OCI-LY7 (cell line): Measurements from ENCODE around the gene VTI1A. TPM values are rescaled to one million over a fixed set of nuclear protein-coding genes. Genes with fewer than 3 reads are reported as not detected.

Source experiments
- BruUV-seq: library from RNA; stranded (reverse); fragments of 400-500 nt; replicated peaks from 2 replicates; lab custom pipeline; 2021; lab: Mats Ljungman, UMichigan
- CTCF ChIA-PET: fragments of 300-600 bp; sonication (Branson Sonifier 250); formaldehyde crosslinking; loops from one replicate; lab custom pipeline; 2022; ENCODE audit warnings: antibody characterized with exemption; ENCODE audit not compliant: unreplicated experiment; lab: Charles Lee
- POLR2A ChIA-PET: fragments of 300-600 bp; sonication (Branson Sonifier 250); formaldehyde crosslinking; loops from one replicate; lab custom pipeline; 2022; ENCODE audit warnings: antibody characterized with exemption; lab: Charles Lee
- DNase-seq: peaks from one replicate; pipeline ENCODE4 v3.0.0-alpha.2; 2015; ENCODE audit warnings: low spot score
- H2AFZ ChIP-seq: fragments of 200-600 bp; sonication (generic), shearing (Covaris generic); 2 replicates; pipeline ENCODE4 v1.6.1; 2014; ENCODE audit warnings: mild to moderate bottlenecking, antibody characterized with exemption, low read length, moderate library complexity
- H3K27ac ChIP-seq: fragments of 200-600 bp; sonication (generic); 2 replicates; pipeline ENCODE4 v1.5.1; 2014; ENCODE audit warnings: mixed run types, low read depth, mild to moderate bottlenecking, moderate library complexity, low read length, inconsistent platforms; ENCODE audit not compliant: poor library complexity, severe bottlenecking
- H3K36me3 ChIP-seq: fragments of 200-600 bp; sonication (generic); 2 replicates; pipeline ENCODE4 v1.6.1; 2014; ENCODE audit warnings: mild to moderate bottlenecking, antibody characterized with exemption, low read length, moderate library complexity, mixed read lengths; ENCODE audit not compliant: insufficient read depth
- H3K4me1 ChIP-seq: fragments of 200-600 bp; sonication (generic); 2 replicates; pipeline ENCODE4 v1.5.1; 2014; ENCODE audit warnings: mild to moderate bottlenecking, low read length; ENCODE audit not compliant: insufficient read depth, poor library complexity, severe bottlenecking
- H3K4me2 ChIP-seq: fragments of 200-600 bp; sonication (generic); 2 replicates; pipeline ENCODE4 v1.6.1; 2014; ENCODE audit warnings: mild to moderate bottlenecking, low read length
- H3K4me3 ChIP-seq: fragments of 200-600 bp; sonication (generic); 2 replicates; pipeline ENCODE4 v1.5.1; 2014; ENCODE audit warnings: mild to moderate bottlenecking, low read depth, low read length; ENCODE audit not compliant: poor library complexity, severe bottlenecking
- H3K79me2 ChIP-seq: fragments of 200-600 bp; sonication (generic); 2 replicates; pipeline ENCODE4 v1.6.1; 2016; ENCODE audit warnings: low read depth, mild to moderate bottlenecking, low read length, moderate library complexity, mixed read lengths; ENCODE audit not compliant: insufficient read depth
- H3K9me2 ChIP-seq: fragments of 200-600 bp; sonication (generic); 2 replicates; pipeline ENCODE4 v1.6.1; 2016; ENCODE audit warnings: mild to moderate bottlenecking, low read length, mixed read lengths; ENCODE audit not compliant: insufficient read depth
- H3K9me3 ChIP-seq: fragments of 200-600 bp; sonication (generic); 2 replicates; pipeline ENCODE4 v1.6.1; 2014; ENCODE audit warnings: mild to moderate bottlenecking, mixed run types, low read length, mixed read lengths
- H4K20me1 ChIP-seq: fragments of 200-600 bp; sonication (generic); 2 replicates; pipeline ENCODE4 v1.6.1; 2014; ENCODE audit warnings: mild to moderate bottlenecking, antibody characterized with exemption, low read length, moderate library complexity, mixed read lengths; ENCODE audit not compliant: insufficient read depth
- EZH2phosphoT487 ChIP-seq: fragments of 200-600 bp; sonication (generic); IDR thresholded peaks from 2 replicates; pipeline ENCODE4 v1.6.1; 2018; ENCODE audit warnings: low read depth, borderline replicate concordance, mild to moderate bottlenecking, mixed run types, antibody characterized with exemption, low read length, moderate library complexity, mixed read lengths
- intact Hi-C: fragments of 100-400 bp; cut with micrococcal nuclease; formaldehyde crosslinking; loops from one replicate; pipeline ENCODE4 v1.10.0; 2022; ENCODE audit not compliant: unreplicated experiment
- total RNA-seq, 2 experiments: library from RNA; depleted of rRNA in 1 of 2; stranded (reverse); fragments of >200 nt in 1 of 2; shearing (Covaris generic) in 1 of 2; gene quantifications; 2 replicates each; pipeline ENCODE4 v1.2.3, GENCODE V29; 2014 to 2022
- TF ChIP-seq, protein P1 (sequence below): fragments of 200-600 bp; sonication (generic); conservative IDR thresholded peaks from 2 replicates; pipeline ENCODE4 v1.5.1; 2014; ENCODE audit warnings: mild to moderate bottlenecking, antibody characterized with exemption, low read length, moderate library complexity, mixed read lengths

VTI1A gene
- total RNA-seq, 2 experiments from 2014 or later, result 39.4 to 45.2 TPM

DNA sequence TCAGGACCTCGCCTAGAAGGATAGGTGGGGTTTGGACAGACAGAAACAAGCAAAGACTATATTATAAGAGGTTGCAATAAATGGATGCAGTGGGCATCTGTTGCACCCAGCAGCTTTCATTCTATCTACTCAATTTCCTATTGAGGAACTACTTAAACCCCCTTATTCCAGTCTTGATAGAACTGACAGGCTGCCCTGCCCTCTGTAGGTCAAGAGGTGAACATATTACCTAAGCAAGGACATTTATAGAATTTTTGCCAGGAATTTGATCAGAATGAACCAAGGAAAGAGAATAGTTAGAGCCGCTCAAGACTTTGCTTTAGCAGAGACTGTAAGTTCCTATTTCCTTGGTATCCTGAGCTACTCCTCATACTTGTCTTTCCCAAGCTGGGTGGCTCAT, 9.5 kb downstream of the VTI1A start:
- ChIA-PET CTCF (no interaction called here), POLR2A (no interaction called here)
- no peaks in the 10 kb centered on the region for H3K4me1 ChIP-seq
- H3K4me2 ChIP-seq, result no peak overlapping the region
- BruUV-seq, result no TSS peak
- H3K9me2 ChIP-seq, result no peaks in the 10 kb centered on the region
- DNase-seq, result peak; percentile 13
- H4K20me1 ChIP-seq, result no peaks in the 10 kb centered on the region
- H2AFZ ChIP-seq, result no peak overlapping the region
- H3K27ac ChIP-seq, result no peak overlapping the region
- peaks cover 21% of the 10 kb centered on the region; the same call in 1 of the 2 replicates for H3K36me3 ChIP-seq
- H3K79me2 ChIP-seq, result peaks cover 12% of the 10 kb centered on the region; the same call in 1 of the 2 replicates
- intact Hi-C loops, result no loop called here
- TF ChIP-seq, protein P1, sequence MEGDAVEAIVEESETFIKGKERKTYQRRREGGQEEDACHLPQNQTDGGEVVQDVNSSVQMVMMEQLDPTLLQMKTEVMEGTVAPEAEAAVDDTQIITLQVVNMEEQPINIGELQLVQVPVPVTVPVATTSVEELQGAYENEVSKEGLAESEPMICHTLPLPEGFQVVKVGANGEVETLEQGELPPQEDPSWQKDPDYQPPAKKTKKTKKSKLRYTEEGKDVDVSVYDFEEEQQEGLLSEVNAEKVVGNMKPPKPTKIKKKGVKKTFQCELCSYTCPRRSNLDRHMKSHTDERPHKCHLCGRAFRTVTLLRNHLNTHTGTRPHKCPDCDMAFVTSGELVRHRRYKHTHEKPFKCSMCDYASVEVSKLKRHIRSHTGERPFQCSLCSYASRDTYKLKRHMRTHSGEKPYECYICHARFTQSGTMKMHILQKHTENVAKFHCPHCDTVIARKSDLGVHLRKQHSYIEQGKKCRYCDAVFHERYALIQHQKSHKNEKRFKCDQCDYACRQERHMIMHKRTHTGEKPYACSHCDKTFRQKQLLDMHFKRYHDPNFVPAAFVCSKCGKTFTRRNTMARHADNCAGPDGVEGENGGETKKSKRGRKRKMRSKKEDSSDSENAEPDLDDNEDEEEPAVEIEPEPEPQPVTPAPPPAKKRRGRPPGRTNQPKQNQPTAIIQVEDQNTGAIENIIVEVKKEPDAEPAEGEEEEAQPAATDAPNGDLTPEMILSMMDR, result peak; percentile 64
- TF ChIP-seq EZH2phosphoT487, result no peak
- no peak overlapping the region for H3K4me3 ChIP-seq
- no peaks in the 10 kb centered on the region for H3K9me3 ChIP-seq

DNA sequence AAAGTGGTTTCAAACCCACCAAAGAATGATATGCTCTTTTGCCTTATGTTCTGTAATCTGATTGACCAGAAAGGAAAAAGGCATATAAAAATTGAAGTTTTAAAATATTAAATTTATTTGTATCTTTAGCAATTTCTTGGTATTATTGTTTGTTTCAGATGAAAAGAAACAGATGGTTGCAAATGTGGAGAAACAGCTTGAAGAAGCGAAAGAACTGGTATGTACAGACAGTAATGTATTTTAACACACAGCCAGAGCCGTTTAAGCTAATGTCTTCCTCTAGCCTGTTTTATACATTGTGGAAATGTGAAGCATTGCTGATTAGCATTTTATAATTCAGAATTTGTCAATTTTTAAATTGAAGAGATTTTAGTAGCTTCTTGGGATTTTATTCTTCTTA, 13.4 kb downstream of the VTI1A start:
- Histone ChIP-seq H4K20me1 (no peaks in the 10 kb centered on the region), H2AFZ (no peak overlapping the region), H3K4me1 (no peaks in the 10 kb centered on the region), H3K36me3 (peaks cover 41% of the 10 kb centered on the region), H3K9me2 (no peaks in the 10 kb centered on the region), H3K4me3 (no peak overlapping the region), H3K79me2 (no peaks in the 10 kb centered on the region; the same call in 1 of the 2 replicates), H3K9me3 (peaks cover 7% of the 10 kb centered on the region; the same call in 1 of the 2 replicates), H3K27ac (no peak overlapping the region), H3K4me2 (no peak overlapping the region)
- intact Hi-C loops, result no loop called here
- POLR2A ChIA-PET, result interaction anchor here (0.6 to 0.8 kb wide), 2 partner anchors 51 to 696 kb away, joined by 3 read pairs; no protein-coding TSS in a partner anchor
- CTCF ChIA-PET, result no interaction called here
- TF ChIP-seq EZH2phosphoT487, result no peak
- TF ChIP-seq, protein P1, result no peak
- BruUV-seq, result no TSS peak
- no peak for DNase-seq
